ENCODE data around the gene CCDC149. TPM values are rescaled to one million over a fixed set of nuclear protein-coding genes. Genes with fewer than 3 reads are reported as not detected.

The CCDC149 gene
- total and polyA plus RNA-seq, 2 of the 4 experiments (the other 2 are of a cell fraction), result 6.7 to 7.0 TPM

DNA sequence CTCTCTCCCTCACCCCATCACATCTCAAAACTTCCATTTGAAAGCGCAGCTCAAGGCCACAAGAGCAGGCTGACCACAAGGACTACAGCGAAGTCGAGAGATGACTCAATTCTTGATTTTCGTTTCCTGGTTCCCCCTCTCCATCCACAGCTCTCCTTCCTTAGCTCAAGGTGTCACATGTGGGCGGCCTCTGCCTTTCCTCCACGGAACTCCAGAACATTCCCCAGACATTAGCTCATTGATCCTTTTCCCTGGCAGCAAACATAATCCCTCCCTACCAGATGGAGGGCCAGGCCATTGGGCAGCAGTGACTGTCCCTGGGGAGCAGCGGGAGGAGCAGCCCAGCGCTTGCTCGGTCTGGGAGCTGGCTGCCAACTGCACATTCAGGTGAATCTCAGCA, 56.3 kb downstream of the CCDC149 start:
- Histone ChIP-seq H3K27ac (ENCODE audit: insufficient read depth, low read length) (no peak overlapping the region), H2BK120ac (ENCODE audit: low read depth, low read length) (no peak overlapping the region), H2AK9ac (replicated peaks; ENCODE audit: low read depth, low read length, poor library complexity) (no peak overlapping the region), H3K9me1 (ENCODE audit: insufficient read depth, low read length) (peaks cover 4% of the 10 kb centered on the region; the same call in 1 of the 2 replicates), H3K27me3 (ENCODE audit: control insufficient read depth, insufficient read depth, low read length) (no peaks in the 10 kb centered on the region), H3K79me1 (ENCODE audit: low read depth in 1 of 2, low read length in 2 of 2) (peaks cover 0 to 8% of the 10 kb centered on the region in 2 experiments; a peak in 1 of 4 replicates), H2AK5ac (ENCODE audit: low read depth, low read length) (no peak overlapping the region; the same call in 1 of the 2 replicates), H3K14ac (replicated peaks; ENCODE audit: low read depth, low read length) (no peak overlapping the region), H3K36me3 (ENCODE audit: control insufficient read depth, insufficient read depth, low read length) (no peaks in the 10 kb centered on the region), H4K20me1 (ENCODE audit: insufficient read depth, low read length) (no peaks in the 10 kb centered on the region), H3K9me3 (ENCODE audit: control insufficient read depth, insufficient read depth, low read length) (no peaks in the 10 kb centered on the region), H2BK15ac (ENCODE audit: low read depth, low read length) (peak overlapping the region; percentile 15; the same call in 1 of the 3 replicates), H3K23ac (ENCODE audit: low read depth, low read length) (no peak overlapping the region), H3K4me1 (ENCODE audit: control insufficient read depth, insufficient read depth, low read length) (peaks cover 10% of the 10 kb centered on the region), H4K8ac (ENCODE audit: low read depth in 2 of 2, low read length in 2 of 2) (no peak overlapping the region), H2AFZ (replicated peaks; ENCODE audit: low read length, poor library complexity) (no peak overlapping the region), H3K9ac (ENCODE audit: low read depth, low read length) (no peak overlapping the region), H3K4ac (ENCODE audit: low read depth, low read length) (peak overlapping the region; percentile 0; the same call in 1 of the 2 replicates), H4K91ac (ENCODE audit: insufficient read depth, low read depth, low read length) (no peak overlapping the region), H3K4me3 (ENCODE audit: insufficient read depth, low read depth, low read length) (no peak overlapping the region), H2BK20ac (ENCODE audit: low read depth, low read length) (peak overlapping the region; percentile 5; the same call in 1 of the 2 replicates), H4K5ac (ENCODE audit: low read depth, low read length) (no peak overlapping the region), H3K56ac (ENCODE audit: extremely low read depth, insufficient read depth, low read length) (no peak overlapping the region), H3K18ac (ENCODE audit: low read depth, low read length) (no peak overlapping the region), H3K4me2 (ENCODE audit: low read depth, low read length) (no peak overlapping the region), H2BK5ac (ENCODE audit: low read depth, low read length, poor library complexity, severe bottlenecking) (no peak overlapping the region)
- no TSS peak for BruUV-seq (replicated peaks)
- ChIA-PET CTCF (no interaction called here), POLR2A (ENCODE audit: unreplicated experiment) (no interaction called here)
- intact Hi-C loops (cut with micrococcal nuclease), result loop anchor here (10.0 kb wide), 1 partner anchor 518 kb away; the partner anchor contains the start of gene ANAPC4
- DNase-seq (peak; percentile 67), ATAC-seq (ENCODE audit: low read depth) (no peak)
- TF ChIP-seq FOS (IDR thresholded peaks at IDR 0.05; ENCODE audit: low read depth, low read length), result no peak
- no peak for TF ChIP-seq POLR2A (IDR thresholded peaks at IDR 0.05; ENCODE audit: low read depth, low read length)
- no peak for TF ChIP-seq BHLHE40 (IDR thresholded peaks at IDR 0.05; ENCODE audit: low read depth, low read length)
- no peak for TF ChIP-seq CHD1 (IDR thresholded peaks at IDR 0.05; ENCODE audit: low read depth, low read length)
- no peak for TF ChIP-seq MAZ (IDR thresholded peaks at IDR 0.05; ENCODE audit: borderline replicate concordance, low read depth, low read length)
- TF ChIP-seq, protein P1, sequence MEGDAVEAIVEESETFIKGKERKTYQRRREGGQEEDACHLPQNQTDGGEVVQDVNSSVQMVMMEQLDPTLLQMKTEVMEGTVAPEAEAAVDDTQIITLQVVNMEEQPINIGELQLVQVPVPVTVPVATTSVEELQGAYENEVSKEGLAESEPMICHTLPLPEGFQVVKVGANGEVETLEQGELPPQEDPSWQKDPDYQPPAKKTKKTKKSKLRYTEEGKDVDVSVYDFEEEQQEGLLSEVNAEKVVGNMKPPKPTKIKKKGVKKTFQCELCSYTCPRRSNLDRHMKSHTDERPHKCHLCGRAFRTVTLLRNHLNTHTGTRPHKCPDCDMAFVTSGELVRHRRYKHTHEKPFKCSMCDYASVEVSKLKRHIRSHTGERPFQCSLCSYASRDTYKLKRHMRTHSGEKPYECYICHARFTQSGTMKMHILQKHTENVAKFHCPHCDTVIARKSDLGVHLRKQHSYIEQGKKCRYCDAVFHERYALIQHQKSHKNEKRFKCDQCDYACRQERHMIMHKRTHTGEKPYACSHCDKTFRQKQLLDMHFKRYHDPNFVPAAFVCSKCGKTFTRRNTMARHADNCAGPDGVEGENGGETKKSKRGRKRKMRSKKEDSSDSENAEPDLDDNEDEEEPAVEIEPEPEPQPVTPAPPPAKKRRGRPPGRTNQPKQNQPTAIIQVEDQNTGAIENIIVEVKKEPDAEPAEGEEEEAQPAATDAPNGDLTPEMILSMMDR (conservative IDR thresholded peaks at IDR 0.05; ENCODE audit: low read depth, low read length), result no peak
- no peak for TF ChIP-seq RAD21 (IDR thresholded peaks at IDR 0.05; ENCODE audit: low read length)
- no peak for TF ChIP-seq RCOR1 (IDR thresholded peaks at IDR 0.05; ENCODE audit: insufficient replicate concordance, low read length)
- in situ Hi-C loops (cut with MboI; ENCODE audit: low sequenced_read_pairs), result no loop called here
- dilution Hi-C loops (cut with HindIII; ENCODE audit: low sequenced_read_pairs, unreplicated experiment), result no loop called here
- WGBS, 2 experiments (ENCODE audit: extremely low coverage in 2 of 2, insufficient read length in 1 of 2), result 86% methylated on average over 7 of the region's 9 CpGs; no CpG with 5 or more reads in 1 of the 2 experiments

Measured in IMR-90 (cell line).